ENCODE results near the gene SLC13A3.

The SLC13A3 gene

GRCh38 chr20:46635514-46636136 lies 15.6 kb downstream of the SLC13A3 start:
- DNase-seq (ENCODE audit: low read depth) = no peak

- no peak for DNase-seq (ENCODE audit: low read depth)
These were observed 16.7 kb downstream of the SLC13A3 start for GRCh38 chr20:46634528-46634927.

GRCh38 chr20:46631874-46632446 lies 19.3 kb downstream of the SLC13A3 start:
- DNase-seq (ENCODE audit: low read depth) = no peak

- DNase-seq (ENCODE audit: low read depth) = no peak
These were observed 19.9 kb downstream of the SLC13A3 start for GRCh38 chr20:46631212-46631869.

GRCh38 chr20:46630306-46630705 lies 21.0 kb downstream of the SLC13A3 start:
- no peak for DNase-seq (ENCODE audit: low read depth)

- no peak for DNase-seq (ENCODE audit: low read depth)
These were observed 21.9 kb downstream of the SLC13A3 start for GRCh38 chr20:46629341-46629740.

- no peak for DNase-seq (ENCODE audit: low read depth)
These were observed 24.0 kb downstream of the SLC13A3 start for GRCh38 chr20:46627234-46627633.

- no peak for DNase-seq (ENCODE audit: low read depth)
These were observed 24.5 kb downstream of the SLC13A3 start for GRCh38 chr20:46626758-46627157.

- no peak for DNase-seq (ENCODE audit: low read depth)
These were observed 25.3 kb downstream of the SLC13A3 start for GRCh38 chr20:46625875-46626373.

- no peak for DNase-seq (ENCODE audit: low read depth)
These were observed 26.3 kb downstream of the SLC13A3 start for GRCh38 chr20:46624946-46625345.

GRCh38 chr20:46622165-46622564 lies 29.1 kb downstream of the SLC13A3 start:
- no peak for DNase-seq (ENCODE audit: low read depth)

- DNase-seq (ENCODE audit: low read depth) = no peak
These were observed 29.8 kb downstream of the SLC13A3 start for GRCh38 chr20:46621492-46621891.

- DNase-seq (ENCODE audit: low read depth) = no peak
These were observed 31.8 kb downstream of the SLC13A3 start for GRCh38 chr20:46619445-46619844.

GRCh38 chr20:46618316-46619100 lies 32.8 kb downstream of the SLC13A3 start:
- no peak for DNase-seq (ENCODE audit: low read depth)

- DNase-seq (ENCODE audit: low read depth) = no peak
These were observed 36.8 kb downstream of the SLC13A3 start for GRCh38 chr20:46614503-46614902.

- DNase-seq (ENCODE audit: low read depth) = no peak
These were observed 41.1 kb downstream of the SLC13A3 start for GRCh38 chr20:46610145-46610544.

- no peak for DNase-seq (ENCODE audit: low read depth)
These were observed 42.2 kb downstream of the SLC13A3 start for GRCh38 chr20:46609043-46609442.

GRCh38 chr20:46607849-46608497 lies 43.3 kb downstream of the SLC13A3 start:
- DNase-seq (ENCODE audit: low read depth) = no peak

GRCh38 chr20:46607191-46607848 lies 43.9 kb downstream of the SLC13A3 start:
- DNase-seq (ENCODE audit: low read depth) = no peak

GRCh38 chr20:46606817-46607190 lies 44.5 kb downstream of the SLC13A3 start:
- DNase-seq (ENCODE audit: low read depth) = no peak

- no peak for DNase-seq (ENCODE audit: low read depth)
These were observed 45.1 kb downstream of the SLC13A3 start for GRCh38 chr20:46605978-46606816.

All from stimulated activated CD4-positive, alpha-beta T cell treated with anti-CD3 and anti-CD28 coated beads, Interleukin-2, amount 100 ng/mL, for 4 hours (primary cell).